Lung (tissue), 12 donors: Measurements from ENCODE around the gene TBRG4. TPM values are rescaled to one million over a fixed set of nuclear protein-coding genes. Genes with fewer than 3 reads are reported as not detected.

Experiments
- ATAC-seq: fragments of 200-7000 bp; cut with Tn5 transposase; one replicate; pipeline ENCODE4 v1.9.1; 2020; ENCODE audit warnings: moderate number of reproducible peaks; ENCODE audit not compliant: insufficient read depth, low FRiP score
- DNase-seq, 3 donors: peaks; one replicate each; pipeline ENCODE4 v3.0.0-alpha.2; 2013 to 2017
- H3K27ac ChIP-seq, 2 donors: one replicate each; pipeline ENCODE4 v1.5.1; 2013; ENCODE audit warnings: mild to moderate bottlenecking in 2 of 2, moderate library complexity in 2 of 2, control low read depth in 1 of 2, inconsistent platforms in 1 of 2, low read depth in 1 of 2, low read length in 1 of 2
- H3K27me3 ChIP-seq, 3 donors: one replicate each; pipeline ENCODE4 v1.5.1; 2013; ENCODE audit warnings: low read length in 2 of 3; ENCODE audit not compliant: control insufficient read depth in 3 of 3, insufficient read depth in 3 of 3
- H3K36me3 ChIP-seq, 4 donors: one replicate each; pipeline ENCODE4 v1.5.1; 2013; ENCODE audit warnings: low read length in 4 of 4, mild to moderate bottlenecking in 1 of 4, moderate library complexity in 1 of 4; ENCODE audit not compliant: control insufficient read depth in 4 of 4, insufficient read depth in 4 of 4
- H3K4me1 ChIP-seq, 5 donors: one replicate each; pipeline ENCODE4 v1.5.1; 2013; ENCODE audit warnings: low read length in 5 of 5, mild to moderate bottlenecking in 2 of 5, moderate library complexity in 1 of 5; ENCODE audit not compliant: control insufficient read depth in 5 of 5, insufficient read depth in 5 of 5
- H3K4me3 ChIP-seq: one replicate; pipeline ENCODE4 v1.5.1; 2013; ENCODE audit warnings: mild to moderate bottlenecking, control low read depth, moderate library complexity
- H3K9ac ChIP-seq, 2 donors: one replicate each; pipeline ENCODE4 v1.5.1; 2013; ENCODE audit warnings: low read length in 2 of 2, control low read depth in 1 of 2; ENCODE audit not compliant: insufficient read depth in 1 of 2
- H3K9me3 ChIP-seq, 4 donors: one replicate each; pipeline ENCODE4 v1.5.1; 2013; ENCODE audit warnings: low read length in 3 of 4, mild to moderate bottlenecking in 1 of 4, moderate library complexity in 1 of 4; ENCODE audit not compliant: control insufficient read depth in 4 of 4, insufficient read depth in 3 of 4
- CTCF ChIP-seq: IDR thresholded peaks from 2 replicates; pipeline ENCODE4 v1.5.1; 2012; ENCODE audit warnings: mild to moderate bottlenecking; ENCODE audit errors: control extremely low read depth, extremely low read depth
- WGBS, 2 donors: extraction: QIAGEN DNeasy Blood & Tissue Kit; methylation state at CpG; one replicate each; pipeline ENCODE4 v1.1.7; 2013; 5-methylcytosine and 5-hydroxymethylcytosine counted together
- polyA plus RNA-seq, 2 donors: library from polyadenylated mRNA; stranded (reverse); fragments of 200-250 nt; gene quantifications; one replicate each; pipeline ENCODE4 v1.2.1, GENCODE V29; 2013
- total RNA-seq, 2 donors: library from RNA; depleted of rRNA in 1 of 2; stranded (reverse); fragments of >200 nt in 1 of 2; gene quantifications; one replicate each; pipeline ENCODE4 v1.2.1, GENCODE V29; 2014 to 2021
- donor health status: control.
- donor health status: control.
- donor health status: Bipolar disorder and iron deficiency.
- donor health status: healthy.
- donor health status: DM: yes; HTN: yes; CAD: no.

TBRG4 gene
- total and polyA plus RNA-seq, 4 donors = 32.2 to 65.6 (median 46.9) TPM

GRCh38 chr7:45087301-45088145, 24.0 kb downstream of the TBRG4 start:
- no peak for TF ChIP-seq CTCF
- no peak overlapping the region for H3K4me3 ChIP-seq
- no peaks in the 10 kb centered on the region for H3K27me3 ChIP-seq
- DNase-seq (no peak), ATAC-seq (no peak)
- H3K9ac ChIP-seq = no peak overlapping the region
- H3K9me3 ChIP-seq = no peaks in the 10 kb centered on the region
- no peaks in the 10 kb centered on the region for H3K36me3 ChIP-seq
- H3K27ac ChIP-seq = no peak overlapping the region
- 94 to 95% methylated on average over 6 of the region's 6 CpGs for WGBS, 2 donors
- peaks cover 0 to 16% (median 3%) of the 10 kb centered on the region in 5 donors for H3K4me1 ChIP-seq

GRCh38 chr7:45086331-45087065, 25.0 kb downstream of the TBRG4 start:
- Histone ChIP-seq H3K36me3 (no peaks in the 10 kb centered on the region), H3K4me3 (no peak overlapping the region), H3K27me3 (no peaks in the 10 kb centered on the region), H3K9ac (no peak overlapping the region), H3K27ac (no peak overlapping the region), H3K9me3 (no peaks in the 10 kb centered on the region), H3K4me1 (peaks cover 0 to 16% (median 3%) of the 10 kb centered on the region in 5 donors)
- ATAC-seq (no peak), DNase-seq (peak; percentile 40 to 58 (median 55))
- TF ChIP-seq CTCF = no peak
- 85 to 94% methylated on average over 15 of the region's 15 CpGs for WGBS, 2 donors

- Histone ChIP-seq H3K27me3 (no peaks in the 10 kb centered on the region), H3K4me3 (no peak overlapping the region), H3K36me3 (peaks cover 0 to under 1% (median 0%) of the 10 kb centered on the region in 4 donors), H3K27ac (no peak overlapping the region), H3K9ac (no peak overlapping the region), H3K4me1 (peaks cover 0 to 16% (median 3%) of the 10 kb centered on the region in 5 donors), H3K9me3 (no peaks in the 10 kb centered on the region)
- no peak for DNase-seq
- 87 to 90% methylated on average over 19 to 23 of the region's 23 CpGs for WGBS, 2 donors
- no peak for ATAC-seq
- TF ChIP-seq CTCF = no peak
Observed at GRCh38 chr7:45085619-45086200, 25.8 kb downstream of the TBRG4 start.
